ENCODE data around the gene GALM. TPM values are rescaled to one million over a fixed set of nuclear protein-coding genes. Genes with fewer than 3 reads are reported as not detected.
A peak's percentile ranks its signal among the peaks of the same experiment; 100 is the strongest.

GALM gene
- total RNA-seq, 5 donors from 2014 or later (not counting 1 experiment from before 2014, with no cell fraction given) = 14.3 to 29.4 (median 17.3) TPM

DNA sequence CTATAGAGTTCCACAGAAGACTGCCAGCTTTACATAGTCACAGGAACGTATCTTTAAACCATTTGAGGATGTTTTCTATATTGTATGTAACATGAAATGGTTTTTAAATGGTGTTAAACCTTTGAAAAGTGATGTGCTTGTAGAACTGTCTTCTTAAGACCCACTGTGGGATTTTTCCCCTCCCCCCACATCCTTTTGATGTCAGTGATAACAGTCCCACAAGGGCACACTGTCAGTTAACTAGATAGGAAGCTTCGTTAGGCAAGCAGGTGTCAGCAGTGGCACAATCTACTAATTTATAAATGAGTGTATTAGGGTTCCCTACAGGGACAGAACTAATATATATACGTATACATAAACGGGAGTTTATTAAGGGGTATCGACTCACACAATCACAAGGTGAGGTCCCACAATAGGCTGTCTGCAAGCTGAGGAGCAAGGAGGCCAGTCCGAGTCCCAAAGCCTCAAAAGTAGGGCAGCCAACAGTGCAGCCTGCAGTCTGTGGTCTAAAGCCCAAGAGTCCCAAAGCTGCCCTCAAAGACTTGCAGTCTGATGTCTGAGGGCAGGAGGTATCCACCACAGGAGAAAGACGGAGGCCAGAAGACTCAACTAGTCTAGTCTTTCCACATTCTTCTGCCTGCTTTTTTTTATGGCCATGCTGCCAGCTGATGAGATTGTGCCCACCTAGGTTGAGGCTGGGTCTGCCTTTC is 39.4 kb upstream of the GALM start:
- H3K4me3 ChIP-seq (ENCODE audit: control insufficient read depth in 1 of 2, extremely low read depth in 1 of 2, low read length in 1 of 2) = no peak overlapping the region
- H3K9me3 ChIP-seq = no peaks in the 10 kb centered on the region
- Mint-ChIP-seq H3K9me3 (no peaks in the 10 kb centered on the region), H3K27me3 (no peaks in the 10 kb centered on the region), H3K4me3 (peak overlapping the region in 1 of 3 donors; percentile 25), H3K36me3 (no peaks in the 10 kb centered on the region), H3K27ac (peak overlapping the region; percentile 66 to 72), H3K4me1 (peaks cover 15 to 25% (median 19%) of the 10 kb centered on the region in 3 donors)
- H3K36me3 ChIP-seq (ENCODE audit: control insufficient read depth in 2 of 2, extremely low read depth in 1 of 2, insufficient read depth in 1 of 2, low read length in 1 of 2) = no peaks in the 10 kb centered on the region
- H3K27me3 ChIP-seq (replicated peaks in 1 of 2; ENCODE audit: control insufficient read depth in 2 of 2, extremely low read depth in 1 of 2, insufficient read depth in 2 of 2, low read length in 1 of 2) = no peaks in the 10 kb centered on the region
- ATAC-seq (replicated peaks in 1 of 4) = peak; percentile 72 to 91 (median 84)
- H3K4me1 ChIP-seq (ENCODE audit: control insufficient read depth in 1 of 2, extremely low read depth in 1 of 2, insufficient read depth in 2 of 2, low read length in 2 of 2) = peaks cover 4 to 15% of the 10 kb centered on the region in 2 experiments
- H3K27ac ChIP-seq (ENCODE audit: low read length) = no peak overlapping the region
- POLR2A ChIA-PET = interaction anchor here in 1 of 2 donors (0.6 to 0.9 kb wide), 2 partner anchors 21 to 62 kb away, joined by 3 to 6 read pairs; no protein-coding TSS in a partner anchor
- 68% methylated on average over 2 of the region's 7 CpGs for WGBS (ENCODE audit: insufficient coverage)
- CTCF ChIA-PET = interaction anchor here in 1 of 2 donors (0.6 to 1.4 kb wide), 3 partner anchors 22 to 329 kb away, joined by 4 to 7 read pairs (median 5); no protein-coding TSS in a partner anchor
- DNase-seq = peak in 29 of 35 experiments; percentile 5 to 66 (median 33)

DNA sequence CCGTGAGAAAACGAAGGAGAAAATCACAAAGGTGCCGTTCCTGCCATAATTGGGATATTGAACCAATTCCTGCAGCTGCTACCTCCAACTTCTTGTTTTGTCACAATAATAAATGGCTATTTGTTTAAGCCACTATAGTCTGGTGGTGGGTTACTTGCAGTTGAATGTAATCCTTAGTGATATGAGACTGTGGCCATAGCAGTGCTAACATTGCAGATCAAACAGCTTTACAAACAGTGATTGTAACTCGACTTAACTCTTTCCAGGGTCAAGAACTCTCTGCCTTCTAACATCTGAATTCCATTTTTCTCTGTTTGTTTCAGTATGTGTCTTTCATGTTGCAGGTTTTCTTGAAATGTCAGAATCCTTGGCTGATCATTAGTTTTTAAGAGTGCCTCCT is 38.5 kb upstream of the GALM start:
- POLR2A ChIA-PET = no interaction called here
- no peaks in the 10 kb centered on the region for H3K27me3 Mint-ChIP-seq

DNA sequence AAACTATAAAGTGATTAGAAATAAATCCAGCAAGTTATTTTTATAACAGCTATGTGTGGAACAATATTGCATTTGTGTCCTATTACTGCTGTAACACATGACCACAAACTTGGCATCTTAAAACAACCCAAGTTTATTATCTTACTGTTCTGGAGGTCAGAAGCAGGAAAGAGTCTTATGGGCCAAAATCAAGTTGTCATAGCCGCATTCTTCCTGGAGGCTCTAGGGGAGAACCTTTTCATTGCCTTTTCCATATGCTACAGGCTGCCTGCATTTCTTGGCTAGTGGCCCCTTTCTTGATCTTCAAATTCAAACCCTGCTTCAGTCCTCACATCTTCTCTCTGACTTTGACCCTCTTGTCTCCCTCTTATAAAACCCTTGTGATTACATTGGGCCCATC is 36.2 kb upstream of the GALM start:
- H3K27ac ChIP-seq (ENCODE audit: low read length) = no peak overlapping the region
- H3K4me1 ChIP-seq (ENCODE audit: control insufficient read depth in 1 of 2, extremely low read depth in 1 of 2, insufficient read depth in 2 of 2, low read length in 2 of 2) = peaks cover 8 to 15% of the 10 kb centered on the region in 2 experiments
- no peak overlapping the region for H3K4me3 ChIP-seq (ENCODE audit: control insufficient read depth in 1 of 2, extremely low read depth in 1 of 2, low read length in 1 of 2)
- Mint-ChIP-seq H3K9me3 (no peaks in the 10 kb centered on the region), H3K27ac (no peak overlapping the region), H3K36me3 (no peaks in the 10 kb centered on the region), H3K4me3 (no peak overlapping the region), H3K4me1 (peaks cover 19 to 35% (median 28%) of the 10 kb centered on the region in 3 donors), H3K27me3 (no peaks in the 10 kb centered on the region)
- DNase-seq (no peak), ATAC-seq (replicated peaks in 1 of 4) (no peak)
- ChIA-PET POLR2A (no interaction called here), CTCF (interaction anchor here in 1 of 2 donors (1.0 kb wide), 1 partner anchor 25 kb away, joined by 3 read pairs; no protein-coding TSS in a partner anchor)
- H3K27me3 ChIP-seq (replicated peaks in 1 of 2; ENCODE audit: control insufficient read depth in 2 of 2, extremely low read depth in 1 of 2, insufficient read depth in 2 of 2, low read length in 1 of 2) = no peaks in the 10 kb centered on the region
- no peaks in the 10 kb centered on the region for H3K9me3 ChIP-seq
- H3K36me3 ChIP-seq (ENCODE audit: control insufficient read depth in 2 of 2, extremely low read depth in 1 of 2, insufficient read depth in 1 of 2, low read length in 1 of 2) = no peaks in the 10 kb centered on the region
- 100% methylated on average over 1 of the region's 1 CpG for WGBS (ENCODE audit: insufficient coverage)

More for the DNA sequence above, 38.5 kb upstream of the GALM start:
- Histone ChIP-seq H3K4me3 (ENCODE audit: control insufficient read depth in 1 of 2, extremely low read depth in 1 of 2, low read length in 1 of 2) (no peak overlapping the region), H3K4me1 (ENCODE audit: control insufficient read depth in 1 of 2, extremely low read depth in 1 of 2, insufficient read depth in 2 of 2, low read length in 2 of 2) (peaks cover 4 to 15% of the 10 kb centered on the region in 2 experiments), H3K27me3 (replicated peaks in 1 of 2; ENCODE audit: control insufficient read depth in 2 of 2, extremely low read depth in 1 of 2, insufficient read depth in 2 of 2, low read length in 1 of 2) (no peaks in the 10 kb centered on the region), H3K27ac (ENCODE audit: low read length) (no peak overlapping the region), H3K36me3 (ENCODE audit: control insufficient read depth in 2 of 2, extremely low read depth in 1 of 2, insufficient read depth in 1 of 2, low read length in 1 of 2) (no peaks in the 10 kb centered on the region), H3K9me3 (no peaks in the 10 kb centered on the region)
- ATAC-seq (replicated peaks in 1 of 4) = no peak
- 100% methylated on average over 1 of the region's 4 CpGs for WGBS (ENCODE audit: insufficient coverage)
- Mint-ChIP-seq H3K4me1 (peaks cover 15 to 25% (median 19%) of the 10 kb centered on the region in 3 donors), H3K4me3 (no peak overlapping the region), H3K36me3 (no peaks in the 10 kb centered on the region), H3K27ac (no peak overlapping the region), H3K9me3 (no peaks in the 10 kb centered on the region)
- CTCF ChIA-PET = interaction anchor here (1.1 to 1.4 kb wide), 2 partner anchors 23 to 72 kb away, joined by 3 to 4 read pairs; no protein-coding TSS in a partner anchor
- DNase-seq = no peak

DNA sequence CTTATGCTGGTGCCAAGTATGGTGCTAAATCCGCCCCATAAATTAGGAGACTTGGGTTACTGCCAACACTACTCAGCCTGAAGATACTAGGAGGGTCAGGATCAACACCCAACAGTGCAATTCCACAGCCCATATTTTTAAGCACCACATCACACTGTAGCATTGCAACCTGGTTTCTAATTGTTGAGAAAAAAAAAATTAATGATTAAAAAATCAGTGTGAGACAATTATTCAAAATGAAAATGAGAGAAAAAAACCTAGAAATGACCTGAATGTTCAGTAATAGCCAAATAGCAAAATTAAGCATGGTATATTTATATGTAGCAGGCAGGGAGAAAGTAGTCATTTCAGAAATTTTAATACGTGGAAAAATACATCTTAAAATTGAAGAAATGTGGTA is 33.9 kb upstream of the GALM start:
- no CpG with 5 or more reads among the region's 2 CpGs for whole genome bisulfite sequencing (ENCODE audit: insufficient coverage)
- H3K27me3 Mint-ChIP-seq = no peaks in the 10 kb centered on the region
- Histone ChIP-seq H3K27me3 (replicated peaks in 1 of 2; ENCODE audit: control insufficient read depth in 2 of 2, extremely low read depth in 1 of 2, insufficient read depth in 2 of 2, low read length in 1 of 2) (no peaks in the 10 kb centered on the region), H3K36me3 (ENCODE audit: control insufficient read depth in 2 of 2, extremely low read depth in 1 of 2, insufficient read depth in 1 of 2, low read length in 1 of 2) (no peaks in the 10 kb centered on the region), H3K4me1 (ENCODE audit: control insufficient read depth in 1 of 2, extremely low read depth in 1 of 2, insufficient read depth in 2 of 2, low read length in 2 of 2) (peaks cover 2 to 4% of the 10 kb centered on the region in 2 experiments), H3K27ac (ENCODE audit: low read length) (no peak overlapping the region), H3K9me3 (no peaks in the 10 kb centered on the region), H3K4me3 (ENCODE audit: control insufficient read depth in 1 of 2, extremely low read depth in 1 of 2, low read length in 1 of 2) (no peak overlapping the region)
- H3K36me3 Mint-ChIP-seq = no peaks in the 10 kb centered on the region
- no peak for DNase-seq
- H3K27ac Mint-ChIP-seq = no peak overlapping the region
- H3K4me3 Mint-ChIP-seq = no peak overlapping the region
- no peak for ATAC-seq (replicated peaks in 1 of 4)
- POLR2A ChIA-PET = no interaction called here
- no peaks in the 10 kb centered on the region for H3K9me3 Mint-ChIP-seq
- H3K4me1 Mint-ChIP-seq = peaks cover 7 to 19% (median 14%) of the 10 kb centered on the region in 3 donors
- CTCF ChIA-PET = no interaction called here

DNA sequence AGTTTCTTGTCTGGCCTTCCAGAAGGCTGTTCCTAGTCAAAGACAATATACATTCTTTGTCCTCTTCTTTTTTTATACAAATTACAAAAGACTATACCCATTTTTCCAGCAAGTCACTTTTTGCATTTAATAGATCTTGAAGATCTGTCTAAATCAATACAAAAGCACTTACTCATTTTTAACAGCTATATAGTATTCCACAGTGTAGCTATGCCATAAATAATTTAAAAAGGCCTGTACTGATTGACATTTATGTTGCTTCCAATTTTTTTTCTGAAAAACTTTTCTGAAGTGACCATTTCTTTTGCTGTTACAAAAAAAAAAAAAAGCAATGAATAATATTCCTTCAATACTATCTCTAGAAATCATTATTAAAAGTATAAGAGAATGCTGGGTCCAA is 32.9 kb upstream of the GALM start:
- peaks cover 0 to 4% of the 10 kb centered on the region in 2 experiments for H3K4me1 ChIP-seq (ENCODE audit: control insufficient read depth in 1 of 2, extremely low read depth in 1 of 2, insufficient read depth in 2 of 2, low read length in 2 of 2)
- POLR2A ChIA-PET = no interaction called here
- no peaks in the 10 kb centered on the region for H3K27me3 Mint-ChIP-seq
- H3K27ac Mint-ChIP-seq = no peak overlapping the region
- no peaks in the 10 kb centered on the region for H3K36me3 ChIP-seq (ENCODE audit: control insufficient read depth in 2 of 2, extremely low read depth in 1 of 2, insufficient read depth in 1 of 2, low read length in 1 of 2)
- no peaks in the 10 kb centered on the region for H3K27me3 ChIP-seq (replicated peaks in 1 of 2; ENCODE audit: control insufficient read depth in 2 of 2, extremely low read depth in 1 of 2, insufficient read depth in 2 of 2, low read length in 1 of 2)
- H3K4me1 Mint-ChIP-seq = peaks cover 4 to 12% (median 10%) of the 10 kb centered on the region in 3 donors
- ATAC-seq (replicated peaks in 1 of 4) (no peak), DNase-seq (no peak)
- H3K9me3 ChIP-seq = no peaks in the 10 kb centered on the region
- H3K4me3 ChIP-seq (ENCODE audit: control insufficient read depth in 1 of 2, extremely low read depth in 1 of 2, low read length in 1 of 2) = no peak overlapping the region
- no peak overlapping the region for H3K4me3 Mint-ChIP-seq
- H3K36me3 Mint-ChIP-seq = no peaks in the 10 kb centered on the region
- H3K27ac ChIP-seq (ENCODE audit: low read length) = no peak overlapping the region
- CTCF ChIA-PET = no interaction called here
- H3K9me3 Mint-ChIP-seq = no peaks in the 10 kb centered on the region

DNA sequence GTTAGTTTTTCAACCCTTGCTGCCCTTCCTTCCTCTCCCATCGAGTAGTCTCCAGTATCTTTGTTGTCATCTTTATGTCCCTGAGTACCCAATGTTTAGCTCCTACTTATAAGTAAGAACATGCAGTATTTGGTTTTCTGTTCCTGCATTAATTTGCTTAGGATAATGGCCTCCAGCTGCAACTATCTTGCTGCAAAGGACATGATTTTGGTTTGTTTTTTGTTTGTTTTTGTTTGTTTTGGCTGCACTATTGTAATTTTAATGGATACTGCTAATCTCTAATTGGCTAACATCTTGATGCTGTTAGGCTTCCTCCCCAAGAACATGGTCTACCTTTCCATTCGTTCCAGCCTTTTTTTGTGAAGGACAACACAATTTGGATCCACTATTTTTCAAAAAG is 32.0 kb upstream of the GALM start:
- no peaks in the 10 kb centered on the region for H3K36me3 ChIP-seq (ENCODE audit: control insufficient read depth in 2 of 2, extremely low read depth in 1 of 2, insufficient read depth in 1 of 2, low read length in 1 of 2)
- no peaks in the 10 kb centered on the region for H3K36me3 Mint-ChIP-seq
- no peaks in the 10 kb centered on the region for H3K9me3 ChIP-seq
- no peak overlapping the region for H3K4me3 ChIP-seq (ENCODE audit: control insufficient read depth in 1 of 2, extremely low read depth in 1 of 2, low read length in 1 of 2)
- peaks cover 4 to 12% (median 10%) of the 10 kb centered on the region in 3 donors for H3K4me1 Mint-ChIP-seq
- POLR2A ChIA-PET = interaction anchor here in 1 of 2 donors (0.5 kb wide), 1 partner anchor 81 kb away, joined by 3 read pairs; no protein-coding TSS in a partner anchor
- no peaks in the 10 kb centered on the region for H3K9me3 Mint-ChIP-seq
- H3K4me1 ChIP-seq (ENCODE audit: control insufficient read depth in 1 of 2, extremely low read depth in 1 of 2, insufficient read depth in 2 of 2, low read length in 2 of 2) = peaks cover 0 to 4% of the 10 kb centered on the region in 2 experiments
- no peak overlapping the region for H3K4me3 Mint-ChIP-seq
- H3K27ac ChIP-seq (ENCODE audit: low read length) = no peak overlapping the region
- CTCF ChIA-PET = no interaction called here
- ATAC-seq (replicated peaks in 1 of 4) (no peak), DNase-seq (no peak)
- no peak overlapping the region for H3K27ac Mint-ChIP-seq
- H3K27me3 Mint-ChIP-seq = no peaks in the 10 kb centered on the region
- 100% methylated on average over 1 of the region's 2 CpGs for WGBS (ENCODE audit: insufficient coverage)
- H3K27me3 ChIP-seq (replicated peaks in 1 of 2; ENCODE audit: control insufficient read depth in 2 of 2, extremely low read depth in 1 of 2, insufficient read depth in 2 of 2, low read length in 1 of 2) = no peaks in the 10 kb centered on the region
